Activated naive CD4-positive, alpha-beta T cell treated with anti-CD3 and anti-CD28 coated beads for 36 hours (primary cell): ENCODE results near the gene CDH13. TPM values are rescaled to one million over a fixed set of nuclear protein-coding genes. Genes with fewer than 3 reads are reported as not detected.

Source experiments
- CTCF ChIA-PET: fragments of 350-600 bp; sonication (Branson Sonifier 250); formaldehyde crosslinking; loops from one replicate; lab custom pipeline; 2021; ENCODE audit warnings: antibody characterized with exemption; lab: Charles Lee
- DNase-seq: peaks from one replicate; pipeline ENCODE4 v3.0.0-alpha.2; 2020
- H3K27ac Mint-ChIP-seq: one replicate; pipeline ENCODE4 v1.8.0; 2021; ENCODE audit warnings: mild to moderate bottlenecking, mixed read lengths
- H3K27me3 Mint-ChIP-seq: one replicate; pipeline ENCODE4 v1.8.0; 2021; ENCODE audit warnings: low read depth, mixed read lengths
- H3K36me3 Mint-ChIP-seq: one replicate; pipeline ENCODE4 v1.8.0; 2021; ENCODE audit warnings: low read depth, mixed read lengths
- H3K4me1 Mint-ChIP-seq: one replicate; pipeline ENCODE4 v1.8.0; 2021; ENCODE audit warnings: low read depth, mixed read lengths
- H3K4me3 Mint-ChIP-seq: one replicate; pipeline ENCODE4 v1.8.0; 2021; ENCODE audit warnings: mild to moderate bottlenecking, moderate library complexity, mixed read lengths
- H3K9me3 Mint-ChIP-seq: one replicate; pipeline ENCODE4 v1.8.0; 2021; ENCODE audit warnings: mixed read lengths
- intact Hi-C: fragments of 100-400 bp; cut with micrococcal nuclease; formaldehyde crosslinking; loops from one replicate; pipeline ENCODE4 v1.15.1; 2023
- total RNA-seq, 2 experiments: library from RNA; stranded (reverse); gene quantifications; one replicate each; pipeline ENCODE4 v1.2.3, GENCODE V29; 2021

Gene CDH13
- total RNA-seq, 2 experiments from 2014 or later = not detected

DNA sequence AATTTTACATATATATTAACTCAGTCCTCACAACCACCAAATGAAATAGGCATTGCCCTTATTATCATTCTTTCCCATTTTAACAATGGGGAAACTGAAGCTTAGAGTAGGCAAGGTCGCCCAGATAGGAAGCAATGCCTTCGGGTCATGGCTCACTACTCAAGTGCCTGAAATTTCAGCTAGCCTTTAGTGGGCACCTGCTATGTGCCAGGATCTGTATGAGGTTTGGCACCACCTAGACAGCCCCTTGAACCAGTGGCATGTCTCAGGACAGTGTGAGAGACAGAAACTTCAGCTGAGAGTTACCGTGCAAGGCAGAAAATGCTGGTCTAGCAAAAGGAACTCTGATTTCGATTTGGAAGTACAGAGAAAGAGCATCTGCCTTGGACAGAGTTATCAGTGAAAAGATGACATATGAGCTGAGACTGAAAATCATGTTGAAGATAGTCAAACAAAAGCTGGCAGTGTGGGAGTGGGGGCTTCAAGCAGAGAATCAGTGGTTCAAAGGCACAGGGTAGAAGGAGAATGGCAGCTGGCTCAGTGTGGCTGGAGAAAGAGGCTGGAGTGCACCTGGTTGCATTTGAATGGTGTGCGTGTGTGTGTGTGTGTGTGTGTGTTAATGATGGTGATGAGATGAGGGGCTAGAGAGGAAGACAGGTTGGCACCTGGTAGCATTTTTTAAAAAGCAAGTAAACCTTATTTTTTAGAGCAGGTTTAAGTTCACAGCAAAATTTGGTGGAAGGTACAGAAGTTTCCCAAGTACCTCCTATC lies 29.1 kb downstream of the CDH13 start:
- Mint-ChIP-seq H3K27me3 (no peaks in the 10 kb centered on the region), H3K4me3 (no peak overlapping the region), H3K4me1 (peaks cover 67% of the 10 kb centered on the region), H3K36me3 (no peaks in the 10 kb centered on the region), H3K27ac (peak overlapping the region; percentile 83), H3K9me3 (no peaks in the 10 kb centered on the region)
- no peak for DNase-seq
- CTCF ChIA-PET = interaction anchor here (0.6 to 0.7 kb wide), 2 partner anchors 8 to 271 kb away, joined by 3 read pairs; no protein-coding TSS in a partner anchor
- intact Hi-C loops = loop anchor here (2.0 kb wide), 1 partner anchor 15 kb away; no protein-coding TSS in a partner anchor

DNA sequence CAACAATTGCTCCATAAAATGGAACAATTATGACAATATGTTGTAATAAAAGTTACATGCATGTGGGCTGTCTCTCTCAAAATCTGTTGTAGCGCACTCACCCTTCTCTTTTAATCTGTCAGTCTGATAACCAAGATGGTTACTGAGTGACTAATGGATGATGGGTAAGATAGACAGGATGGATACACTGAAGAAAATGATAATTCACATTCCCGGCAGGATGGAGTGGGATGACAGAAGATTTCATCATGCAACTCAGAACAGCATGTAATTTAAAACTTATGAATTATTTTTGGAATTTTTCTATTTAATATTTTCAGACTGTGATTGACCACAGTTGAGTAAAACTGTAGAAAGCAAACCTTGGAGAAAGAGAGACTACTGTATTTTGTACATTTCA lies 30.5 kb downstream of the CDH13 start:
- no peaks in the 10 kb centered on the region for H3K27me3 Mint-ChIP-seq
- CTCF ChIA-PET = no interaction called here
- H3K9me3 Mint-ChIP-seq = no peaks in the 10 kb centered on the region
- DNase-seq = no peak
- peaks cover 56% of the 10 kb centered on the region for H3K4me1 Mint-ChIP-seq
- H3K4me3 Mint-ChIP-seq = no peak overlapping the region
- H3K36me3 Mint-ChIP-seq = no peaks in the 10 kb centered on the region
- no peak overlapping the region for H3K27ac Mint-ChIP-seq
- intact Hi-C loops = no loop called here

DNA sequence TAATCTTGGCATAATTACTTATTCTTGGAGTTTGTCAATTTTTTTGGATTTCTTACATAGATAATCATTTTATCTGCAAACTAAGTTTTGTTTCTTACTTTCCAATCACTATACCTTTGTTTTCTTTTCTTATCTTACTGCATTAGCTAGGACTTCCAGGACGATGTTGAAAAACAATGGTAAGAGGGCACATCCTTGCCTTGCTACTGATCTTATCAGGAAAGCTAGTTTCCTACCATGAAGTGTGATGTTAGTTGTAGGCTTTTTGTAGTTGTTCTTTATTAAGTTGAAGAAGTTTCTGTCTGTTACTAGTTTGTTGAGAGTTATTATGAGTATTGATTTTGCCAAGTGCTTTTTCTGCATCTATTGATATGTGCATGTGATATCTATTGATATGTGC lies 31.0 kb downstream of the CDH13 start:
- CTCF ChIA-PET = no interaction called here
- H3K36me3 Mint-ChIP-seq = no peaks in the 10 kb centered on the region
- H3K27ac Mint-ChIP-seq = no peak overlapping the region
- no peaks in the 10 kb centered on the region for H3K9me3 Mint-ChIP-seq
- H3K27me3 Mint-ChIP-seq = no peaks in the 10 kb centered on the region
- H3K4me3 Mint-ChIP-seq = no peak overlapping the region
- no peak for DNase-seq
- peaks cover 51% of the 10 kb centered on the region for H3K4me1 Mint-ChIP-seq
- intact Hi-C loops = no loop called here

DNA sequence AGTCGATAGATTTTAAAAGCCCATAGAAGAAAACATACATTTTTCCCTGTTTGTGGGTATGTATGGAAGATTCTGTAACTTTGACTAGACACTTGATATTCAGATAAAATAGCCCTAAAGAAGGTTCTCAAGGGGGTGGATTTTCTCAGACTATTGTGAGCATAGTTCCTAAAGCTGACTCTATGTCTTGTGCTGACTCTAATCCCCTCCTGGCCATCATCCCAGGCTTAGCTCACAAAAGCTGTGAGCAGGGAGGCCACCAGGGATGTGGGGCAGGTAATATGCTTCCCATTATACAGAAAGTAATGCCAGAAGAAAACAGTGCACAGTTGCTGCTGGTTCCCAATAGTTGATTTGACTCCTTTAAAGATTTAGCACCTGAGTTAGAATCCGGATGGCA lies 32.0 kb downstream of the CDH13 start:
- H3K36me3 Mint-ChIP-seq = no peaks in the 10 kb centered on the region
- peaks cover 41% of the 10 kb centered on the region for H3K4me1 Mint-ChIP-seq
- H3K9me3 Mint-ChIP-seq = no peaks in the 10 kb centered on the region
- H3K4me3 Mint-ChIP-seq = no peak overlapping the region
- no peaks in the 10 kb centered on the region for H3K27me3 Mint-ChIP-seq
- no peak overlapping the region for H3K27ac Mint-ChIP-seq
- intact Hi-C loops = no loop called here
- CTCF ChIA-PET = no interaction called here
- no peak for DNase-seq

DNA sequence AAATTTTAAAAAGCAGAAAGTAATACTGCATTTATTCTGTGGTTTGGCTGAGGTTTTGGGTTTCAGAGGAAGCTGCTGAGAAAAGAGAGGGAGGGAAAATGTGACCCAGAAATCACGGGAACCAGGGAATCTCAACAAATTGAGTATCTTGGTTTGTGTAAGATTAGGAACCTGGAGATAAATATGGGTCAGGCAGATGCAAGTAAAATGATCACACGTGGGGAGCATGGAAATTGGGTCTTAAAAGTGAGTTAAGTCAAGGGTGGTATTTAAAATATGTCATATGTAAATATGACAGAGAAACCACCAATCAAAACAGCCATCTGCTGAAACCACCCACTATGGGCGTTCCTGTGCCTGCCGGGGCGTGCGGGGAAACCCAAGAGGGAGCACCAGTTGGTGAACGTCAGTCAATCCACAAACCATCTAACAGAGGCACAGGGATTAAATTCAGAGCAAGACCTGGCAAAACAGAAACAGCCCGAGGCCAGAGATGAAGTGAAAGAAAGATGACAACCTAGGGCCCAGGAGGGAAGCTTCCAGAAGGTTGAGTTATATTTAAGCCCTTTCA lies 33.4 kb downstream of the CDH13 start:
- intact Hi-C loops = no loop called here
- Mint-ChIP-seq H3K9me3 (no peaks in the 10 kb centered on the region), H3K4me3 (no peak overlapping the region), H3K27me3 (no peaks in the 10 kb centered on the region), H3K4me1 (peaks cover 29% of the 10 kb centered on the region), H3K36me3 (no peaks in the 10 kb centered on the region), H3K27ac (no peak overlapping the region)
- CTCF ChIA-PET = no interaction called here
- DNase-seq = peak; percentile 56

DNA sequence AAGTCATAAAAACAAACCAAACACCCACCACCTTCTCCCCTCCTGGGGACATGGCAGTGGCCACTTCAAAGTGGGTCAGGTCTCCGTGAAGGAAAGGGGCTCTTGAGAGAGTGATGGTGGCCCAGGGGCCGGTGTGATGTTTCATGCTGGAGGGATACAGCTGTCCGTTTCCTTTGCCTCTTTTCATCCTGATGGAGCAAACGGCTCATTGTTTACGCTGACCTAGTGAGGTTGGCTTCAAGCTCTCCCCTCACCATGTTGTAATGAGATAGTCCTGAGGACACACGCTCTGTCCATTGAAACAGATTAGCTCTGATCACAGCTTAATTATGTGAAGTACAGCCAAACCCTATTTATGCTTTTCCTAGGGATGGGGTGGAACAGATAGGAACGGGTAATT lies 34.2 kb downstream of the CDH13 start:
- Mint-ChIP-seq H3K36me3 (no peaks in the 10 kb centered on the region), H3K27ac (no peak overlapping the region), H3K4me1 (peaks cover 22% of the 10 kb centered on the region), H3K4me3 (no peak overlapping the region), H3K27me3 (no peaks in the 10 kb centered on the region), H3K9me3 (no peaks in the 10 kb centered on the region)
- CTCF ChIA-PET = no interaction called here
- intact Hi-C loops = no loop called here
- DNase-seq = no peak

DNA sequence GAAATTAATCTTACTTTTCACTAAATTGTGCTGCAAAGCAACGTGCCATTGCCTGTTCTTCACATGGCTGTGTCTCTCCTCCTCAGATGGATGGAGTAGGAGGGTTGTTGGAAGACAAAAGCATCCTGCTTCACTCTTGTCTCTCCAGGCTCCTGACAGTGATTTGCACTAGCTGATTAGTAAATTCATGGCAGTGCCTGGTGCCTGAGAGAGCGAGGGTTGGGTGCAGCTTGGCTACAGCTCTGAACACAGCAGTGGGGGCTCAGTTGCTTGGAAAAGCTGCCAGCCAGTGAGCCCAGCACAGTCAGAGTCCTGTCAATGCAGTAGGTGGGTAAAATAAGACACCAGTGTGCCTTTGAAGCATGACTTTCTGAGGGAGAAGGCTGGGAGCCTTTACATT lies 37.4 kb downstream of the CDH13 start:
- Mint-ChIP-seq H3K9me3 (no peaks in the 10 kb centered on the region), H3K4me3 (no peak overlapping the region), H3K27me3 (no peaks in the 10 kb centered on the region), H3K4me1 (peaks cover 9% of the 10 kb centered on the region), H3K27ac (no peak overlapping the region), H3K36me3 (no peaks in the 10 kb centered on the region)
- DNase-seq = no peak
- CTCF ChIA-PET = interaction anchor here (0.6 kb wide), 1 partner anchor 12 kb away, joined by 3 read pairs; no protein-coding TSS in a partner anchor
- intact Hi-C loops = no loop called here

DNA sequence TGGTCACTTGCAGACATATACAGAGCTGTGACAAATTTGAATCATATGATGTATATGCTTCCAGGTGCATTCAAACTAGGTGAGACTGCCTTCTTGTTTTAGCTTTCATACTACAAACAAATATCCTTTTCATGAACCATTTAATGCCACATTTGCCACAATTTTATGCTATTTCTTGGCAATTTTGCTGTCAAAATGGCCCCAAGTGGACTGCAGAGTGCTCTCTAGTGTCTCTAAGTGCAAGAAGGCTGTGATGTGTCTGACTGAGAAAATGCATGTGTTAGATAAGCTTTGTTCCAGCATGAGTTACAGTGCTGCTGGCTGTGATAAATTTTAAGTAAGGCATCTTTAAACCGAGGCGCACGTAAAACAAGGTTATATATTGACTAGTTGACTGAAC lies 38.3 kb downstream of the CDH13 start:
- H3K27ac Mint-ChIP-seq = no peak overlapping the region
- H3K4me3 Mint-ChIP-seq = no peak overlapping the region
- CTCF ChIA-PET = no interaction called here
- peaks cover 4% of the 10 kb centered on the region for H3K4me1 Mint-ChIP-seq
- H3K27me3 Mint-ChIP-seq = no peaks in the 10 kb centered on the region
- intact Hi-C loops = no loop called here
- no peak for DNase-seq
- no peaks in the 10 kb centered on the region for H3K36me3 Mint-ChIP-seq
- H3K9me3 Mint-ChIP-seq = no peaks in the 10 kb centered on the region

DNA sequence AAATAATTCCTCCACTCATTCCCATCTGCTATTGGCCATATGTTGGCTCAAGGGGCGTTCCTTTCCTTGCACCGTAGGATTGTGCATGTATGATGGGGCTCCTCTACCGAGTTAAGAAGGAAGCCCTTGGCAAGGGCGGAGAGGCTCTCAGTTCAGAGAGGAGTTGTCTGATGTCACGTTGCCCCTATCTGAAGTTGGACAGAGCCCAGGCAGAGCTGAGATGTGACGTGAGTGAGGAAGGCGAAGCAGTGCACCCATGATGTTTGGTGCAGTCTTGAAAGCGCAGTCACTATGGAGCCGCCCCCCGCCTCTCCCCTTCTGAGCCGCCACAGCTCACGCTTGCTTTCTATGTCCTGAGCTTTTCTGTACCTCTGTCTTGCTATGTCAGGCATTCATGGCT lies 40.7 kb downstream of the CDH13 start:
- intact Hi-C loops = no loop called here
- no peak for DNase-seq
- no peaks in the 10 kb centered on the region for H3K27me3 Mint-ChIP-seq
- no peaks in the 10 kb centered on the region for H3K9me3 Mint-ChIP-seq
- H3K36me3 Mint-ChIP-seq = no peaks in the 10 kb centered on the region
- CTCF ChIA-PET = interaction anchor here (0.9 to 1.1 kb wide), 2 partner anchors 16 to 27 kb away, joined by 3 to 4 read pairs; no protein-coding TSS in a partner anchor
- H3K27ac Mint-ChIP-seq = no peak overlapping the region
- no peak overlapping the region for H3K4me3 Mint-ChIP-seq
- H3K4me1 Mint-ChIP-seq = no peaks in the 10 kb centered on the region

DNA sequence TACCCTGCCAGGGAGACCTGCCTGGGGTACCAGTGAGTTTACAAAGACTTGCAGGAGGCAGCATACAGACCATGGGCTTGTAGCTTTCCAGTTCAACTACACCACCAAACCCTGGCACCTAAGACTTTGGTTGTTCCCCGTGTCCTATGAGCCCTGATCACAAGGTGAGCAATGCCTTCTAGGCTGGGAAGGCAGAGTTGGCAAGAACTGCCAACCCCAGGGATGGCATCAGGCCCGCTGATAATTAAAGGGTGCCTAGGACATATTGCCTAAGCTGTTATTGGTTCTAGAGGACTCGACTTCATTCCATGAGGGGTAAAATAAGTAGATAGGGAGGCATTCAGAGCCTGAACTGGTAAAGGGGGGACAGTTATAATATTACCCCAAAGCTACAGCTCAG lies 41.3 kb downstream of the CDH13 start:
- CTCF ChIA-PET = no interaction called here
- H3K36me3 Mint-ChIP-seq = no peaks in the 10 kb centered on the region
- H3K4me1 Mint-ChIP-seq = no peaks in the 10 kb centered on the region
- no peak overlapping the region for H3K4me3 Mint-ChIP-seq
- intact Hi-C loops = no loop called here
- H3K27me3 Mint-ChIP-seq = no peaks in the 10 kb centered on the region
- no peaks in the 10 kb centered on the region for H3K9me3 Mint-ChIP-seq
- no peak overlapping the region for H3K27ac Mint-ChIP-seq
- no peak for DNase-seq

DNA sequence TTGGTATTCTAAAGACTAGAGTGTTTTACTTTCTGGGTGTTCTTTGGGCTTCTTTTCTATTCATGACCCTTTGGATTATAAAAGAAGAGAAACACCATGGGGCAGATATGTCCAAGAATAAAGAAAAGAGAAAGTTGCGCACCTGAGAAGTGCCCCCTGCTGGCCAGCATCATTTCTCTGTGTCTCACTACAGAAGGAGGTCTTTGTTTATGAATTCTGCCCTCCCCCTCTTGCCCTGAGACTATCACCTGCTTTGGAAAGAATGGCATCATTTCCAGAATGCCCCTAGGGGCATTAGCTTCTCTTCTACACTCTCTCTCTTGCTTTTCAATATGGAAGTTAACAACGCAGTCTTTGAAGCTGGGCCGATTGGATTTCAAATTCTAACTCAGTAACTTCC lies 45.0 kb downstream of the CDH13 start:
- DNase-seq = peak; percentile 56
- Mint-ChIP-seq H3K27ac (no peak overlapping the region), H3K36me3 (no peaks in the 10 kb centered on the region), H3K4me1 (no peaks in the 10 kb centered on the region), H3K9me3 (no peaks in the 10 kb centered on the region), H3K27me3 (peaks cover 4% of the 10 kb centered on the region), H3K4me3 (no peak overlapping the region)
- intact Hi-C loops = loop anchor here (1.0 kb wide), 1 partner anchor 30 kb away; no protein-coding TSS in a partner anchor
- CTCF ChIA-PET = interaction anchor here (0.7 kb wide), 1 partner anchor 32 kb away, joined by 3 read pairs; no protein-coding TSS in a partner anchor

DNA sequence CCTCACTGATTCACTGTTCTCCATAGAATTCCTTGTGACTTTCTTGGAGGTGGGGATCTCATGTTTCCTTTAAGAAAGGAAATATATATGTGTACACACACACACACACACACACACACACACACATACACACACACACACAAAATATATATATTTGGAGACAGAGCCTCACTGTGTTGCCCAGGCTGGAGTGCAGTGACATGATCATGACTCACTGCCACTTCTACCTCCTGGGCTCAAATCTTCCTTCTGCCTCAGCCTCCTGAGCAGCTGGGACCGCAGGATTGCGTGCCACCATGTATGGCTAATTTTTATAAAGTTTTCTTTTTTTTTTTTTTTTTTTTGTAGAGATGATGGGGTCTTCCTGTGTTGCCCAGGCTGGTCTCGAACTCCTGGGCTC lies 45.9 kb downstream of the CDH13 start:
- Mint-ChIP-seq H3K27me3 (peaks cover 4% of the 10 kb centered on the region), H3K4me3 (no peak overlapping the region), H3K9me3 (no peaks in the 10 kb centered on the region), H3K4me1 (no peaks in the 10 kb centered on the region), H3K36me3 (no peaks in the 10 kb centered on the region), H3K27ac (no peak overlapping the region)
- intact Hi-C loops = no loop called here
- no peak for DNase-seq
- CTCF ChIA-PET = no interaction called here

DNA sequence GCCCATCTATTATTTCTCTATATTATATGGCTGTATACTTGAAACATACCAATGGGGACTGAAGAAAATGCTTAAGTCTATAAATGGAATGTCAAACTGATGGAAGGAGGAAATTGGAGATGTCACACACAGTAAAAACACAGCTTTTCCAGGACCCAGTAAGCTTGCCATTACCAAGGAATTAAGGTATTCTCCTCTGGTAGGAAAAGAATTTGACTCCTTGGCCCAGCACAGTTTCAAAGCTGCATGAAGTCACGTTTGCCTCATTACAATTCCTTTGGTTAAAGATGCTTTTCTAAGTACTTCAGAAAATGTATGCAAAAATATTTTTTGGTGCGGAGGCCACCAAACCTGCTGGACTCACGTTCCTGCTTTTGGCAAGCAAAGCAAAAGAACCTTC lies 48.5 kb downstream of the CDH13 start:
- no peak for DNase-seq
- no peaks in the 10 kb centered on the region for H3K4me1 Mint-ChIP-seq
- H3K27ac Mint-ChIP-seq = no peak overlapping the region
- no peaks in the 10 kb centered on the region for H3K9me3 Mint-ChIP-seq
- no peaks in the 10 kb centered on the region for H3K36me3 Mint-ChIP-seq
- intact Hi-C loops = no loop called here
- H3K27me3 Mint-ChIP-seq = peaks cover 4% of the 10 kb centered on the region
- H3K4me3 Mint-ChIP-seq = no peak overlapping the region
- CTCF ChIA-PET = interaction anchor here (1.5 kb wide), 1 partner anchor 8 kb away, joined by 4 read pairs; no protein-coding TSS in a partner anchor
